Thoracic aorta (tissue), 2 donors: ENCODE measurements around the gene NTNG1. TPM values are rescaled to one million over a fixed set of nuclear protein-coding genes. Genes with fewer than 3 reads are reported as not detected.

Source experiments
- ATAC-seq: fragments of 150-250 bp; one replicate; pipeline ENCODE4 v1.8.0; 2017; ENCODE audit warnings: low read depth; ENCODE audit not compliant: insufficient number of reproducible peaks, low FRiP score
- DNase-seq: peaks from one replicate; pipeline ENCODE4 v3.0.0-alpha.2; 2020; ENCODE audit warnings: low spot score
- H3K27ac ChIP-seq, 2 donors: fragments of 200-600 bp; sonication (generic); 1 replicate in 1 of 2; 2 replicates in 1 of 2; pipeline ENCODE4 v1.5.1; 2016; ENCODE audit warnings: mild to moderate bottlenecking in 2 of 2, moderate library complexity in 2 of 2
- H3K27me3 ChIP-seq: fragments of 200-600 bp; sonication (generic); replicated peaks from 2 replicates; pipeline ENCODE4 v1.6.0; 2016; ENCODE audit warnings: mild to moderate bottlenecking; ENCODE audit not compliant: insufficient read depth
- H3K36me3 ChIP-seq: fragments of 200-600 bp; sonication (generic); one replicate; pipeline ENCODE4 v1.5.1; 2016
- H3K4me1 ChIP-seq, 2 donors: fragments of 200-600 bp; sonication (generic); 1 replicate in 1 of 2; 2 replicates in 1 of 2; pipeline versions ENCODE4 v1.5.1 to v1.6.0; 2016; ENCODE audit warnings: low read depth in 2 of 2, mild to moderate bottlenecking in 1 of 2; ENCODE audit not compliant: control insufficient read depth in 1 of 2
- H3K4me3 ChIP-seq: fragments of 200-600 bp; sonication (generic); 2 replicates; pipeline ENCODE4 v1.5.1; 2016; ENCODE audit warnings: mild to moderate bottlenecking
- H3K9me3 ChIP-seq: fragments of 200-600 bp; sonication (generic); 2 replicates; pipeline ENCODE4 v1.5.1; 2016
- CTCF ChIP-seq: fragments of 200-600 bp; sonication (generic); IDR thresholded peaks from one replicate; pipeline ENCODE4 v1.5.1; 2019; ENCODE audit warnings: antibody characterized with exemption
- total RNA-seq, 2 donors: library from RNA; depleted of rRNA; stranded (reverse); fragments of >200 nt; gene quantifications; one replicate each; pipeline versions ENCODE4 v1.1.0 to v1.2.3, GENCODE V29; 2016

Gene NTNG1
- total RNA-seq, 2 donors from 2014 or later: 0.99 to 1.4 TPM

DNA sequence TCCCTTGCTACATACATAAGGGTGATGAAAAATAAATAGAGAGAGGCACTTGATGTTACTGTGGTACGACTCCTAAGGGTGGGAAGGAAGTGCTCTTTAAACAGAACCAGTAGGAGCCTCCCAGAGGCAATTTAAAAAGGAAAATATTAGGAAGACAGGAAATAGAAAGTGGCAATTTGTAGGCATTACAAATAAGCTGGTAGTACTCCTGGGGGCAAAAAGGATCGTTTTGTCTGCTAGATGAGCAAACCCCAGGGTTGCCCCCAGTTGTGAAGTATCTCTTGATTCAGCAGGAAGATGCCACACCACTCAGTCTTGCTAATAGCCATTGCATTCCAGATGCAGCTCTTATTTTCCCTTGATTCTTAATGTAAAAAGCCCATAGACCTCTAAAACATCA is 303.0 kb downstream of the NTNG1 start:
- Histone ChIP-seq H3K4me3 (no peak overlapping the region), H3K27me3 (no peaks in the 10 kb centered on the region), H3K36me3 (no peaks in the 10 kb centered on the region), H3K9me3 (no peaks in the 10 kb centered on the region), H3K4me1 (no peaks in the 10 kb centered on the region), H3K27ac (no peak overlapping the region)
- no peak for TF ChIP-seq CTCF
- no peak for DNase-seq
- ATAC-seq: no peak

DNA sequence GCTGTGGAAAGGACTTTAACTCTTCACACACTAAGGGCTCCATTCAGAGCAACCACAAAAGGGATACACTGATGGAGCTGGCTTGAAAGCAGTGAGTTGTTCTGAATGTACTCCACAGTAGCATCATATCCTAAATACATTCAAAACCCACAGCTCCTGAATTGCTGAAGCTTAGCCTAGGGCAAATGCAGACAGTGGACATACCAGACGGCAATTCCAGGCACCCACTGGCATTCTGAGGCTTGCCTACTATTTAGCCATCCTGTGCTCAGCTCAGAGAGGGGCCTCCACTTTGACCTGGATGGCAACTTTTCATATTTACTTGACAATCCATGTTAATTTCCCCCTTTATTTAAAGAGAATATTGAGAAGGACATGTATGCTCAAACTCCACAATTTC is 303.5 kb downstream of the NTNG1 start:
- TF ChIP-seq CTCF: no peak
- no peak for DNase-seq
- Histone ChIP-seq H3K27me3 (no peaks in the 10 kb centered on the region), H3K36me3 (no peaks in the 10 kb centered on the region), H3K4me1 (no peaks in the 10 kb centered on the region), H3K9me3 (no peaks in the 10 kb centered on the region), H3K4me3 (no peak overlapping the region), H3K27ac (no peak overlapping the region)
- no peak for ATAC-seq

- H3K27me3 ChIP-seq: no peaks in the 10 kb centered on the region
These were observed 308.5 kb downstream of the NTNG1 start for GRCh38 chr1:107449326-107449725.

GRCh38 chr1:107450899-107451664 is 310.2 kb downstream of the NTNG1 start:
- Histone ChIP-seq H3K9me3 (no peaks in the 10 kb centered on the region), H3K27ac (no peak overlapping the region), H3K4me1 (no peaks in the 10 kb centered on the region), H3K4me3 (no peak overlapping the region), H3K36me3 (no peaks in the 10 kb centered on the region), H3K27me3 (no peaks in the 10 kb centered on the region)
- ATAC-seq (no peak), DNase-seq (no peak)
- no peak for TF ChIP-seq CTCF

More at GRCh38 chr1:107449326-107449725, 308.5 kb downstream of the NTNG1 start:
- no peaks in the 10 kb centered on the region for H3K4me1 ChIP-seq
- no peak overlapping the region for H3K27ac ChIP-seq
- no peaks in the 10 kb centered on the region for H3K9me3 ChIP-seq
- H3K4me3 ChIP-seq: no peak overlapping the region
- no peak for ATAC-seq
- no peaks in the 10 kb centered on the region for H3K36me3 ChIP-seq
- DNase-seq: no peak
- no peak for TF ChIP-seq CTCF

DNA sequence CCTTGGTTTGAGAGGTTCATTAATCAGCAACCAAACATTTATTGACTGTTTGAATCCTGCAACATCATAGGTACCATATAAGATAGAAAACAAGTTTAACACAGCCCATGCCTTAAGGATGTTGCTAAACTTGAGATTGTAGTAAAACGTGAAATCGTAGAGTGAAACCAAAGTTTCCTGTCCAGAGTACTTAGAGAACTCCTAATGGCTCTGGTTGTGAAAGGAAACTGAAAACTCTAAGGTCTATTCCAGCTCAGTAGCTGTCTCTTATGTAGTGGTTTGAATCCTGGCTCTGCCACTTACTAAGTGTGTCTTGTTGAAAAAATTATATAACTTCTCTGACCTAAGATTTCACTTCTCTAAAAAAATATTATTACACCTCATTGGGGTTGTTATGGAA is 310.9 kb downstream of the NTNG1 start:
- Histone ChIP-seq H3K27me3 (no peaks in the 10 kb centered on the region), H3K9me3 (no peaks in the 10 kb centered on the region), H3K4me3 (no peak overlapping the region), H3K4me1 (no peaks in the 10 kb centered on the region), H3K36me3 (no peaks in the 10 kb centered on the region), H3K27ac (no peak overlapping the region)
- ATAC-seq: no peak
- DNase-seq: no peak
- no peak for TF ChIP-seq CTCF
